ENCODE data around the gene SCN9A.
"Not testable (repeated sequence)": the region's sequence is repeated elsewhere in the genome, so short reads cannot be mapped to it uniquely, and the experiment has no call there.

SCN9A gene

GRCh38 chr2:166242309-166242708 is 133.4 kb downstream of the SCN9A start:
- DNase-seq (ENCODE audit: low read depth): no peak

DNA sequence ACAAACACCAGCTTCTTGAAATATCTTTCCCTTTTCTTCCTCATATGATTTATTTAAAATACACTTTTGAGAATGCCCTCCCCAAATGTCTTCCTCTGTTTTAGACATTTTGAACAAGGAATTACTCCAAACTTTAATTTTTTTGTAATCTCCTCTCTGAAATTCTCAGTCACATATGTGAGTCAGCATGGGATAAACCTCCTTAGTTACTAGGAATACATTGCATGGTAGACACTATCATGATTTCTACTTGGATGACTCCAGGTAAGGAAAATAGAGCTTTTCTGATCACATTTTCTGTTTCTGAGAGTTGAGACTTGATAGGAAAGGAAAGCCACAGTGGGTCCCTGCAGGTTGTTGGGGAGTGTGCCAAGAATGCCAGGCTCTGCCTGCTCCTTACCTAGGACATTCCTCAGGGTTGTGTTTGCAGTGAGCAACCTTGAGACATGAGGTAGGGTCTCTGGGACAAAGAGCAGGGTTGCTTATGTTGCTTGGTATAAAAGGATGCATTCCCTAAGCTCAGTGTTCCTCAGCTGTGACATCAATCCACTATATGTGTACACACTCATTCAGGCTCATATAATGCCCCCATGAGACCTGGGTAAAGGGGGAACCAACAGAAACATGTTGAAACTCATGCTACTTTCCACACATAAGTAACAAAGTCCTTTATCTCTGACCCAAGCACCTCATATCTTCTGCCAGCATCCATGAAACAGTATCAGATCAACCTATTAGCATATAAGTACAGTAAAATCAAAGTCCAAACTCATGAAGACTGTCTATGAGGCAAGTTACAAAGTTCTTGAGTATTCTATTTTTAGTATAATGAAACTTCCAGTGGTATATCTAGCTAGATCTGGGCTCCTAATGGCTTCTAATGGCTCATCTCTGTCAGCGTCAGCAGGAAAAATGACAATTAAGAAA is 135.1 kb downstream of the SCN9A start:
- no peak for DNase-seq (ENCODE audit: low read depth)

DNA sequence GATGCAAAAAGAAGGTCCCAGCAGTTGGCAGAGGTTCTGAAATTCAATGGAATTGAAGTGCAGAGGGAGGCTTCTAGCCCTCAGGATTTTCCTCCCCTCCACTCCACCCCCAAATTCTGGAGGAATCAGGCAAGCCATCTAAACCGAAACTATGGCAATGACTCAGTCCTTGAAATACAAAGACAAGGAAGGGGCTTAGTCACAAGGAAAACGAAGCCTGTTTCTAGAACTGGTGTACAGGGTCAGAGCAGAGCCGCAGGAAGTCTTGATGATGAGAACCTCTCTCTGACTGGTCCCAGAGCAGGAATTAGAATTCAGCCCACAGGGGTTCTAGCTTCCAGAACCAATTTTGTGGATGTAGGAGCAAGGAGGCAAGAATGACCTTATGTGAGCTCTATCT is 136.2 kb downstream of the SCN9A start:
- DNase-seq (ENCODE audit: low read depth): no peak

GRCh38 chr2:166238176-166238575 is 137.6 kb downstream of the SCN9A start:
- no peak for DNase-seq (ENCODE audit: low read depth)

- no peak for DNase-seq (ENCODE audit: low read depth)
These were observed 141.5 kb downstream of the SCN9A start for GRCh38 chr2:166234112-166234846.

DNA sequence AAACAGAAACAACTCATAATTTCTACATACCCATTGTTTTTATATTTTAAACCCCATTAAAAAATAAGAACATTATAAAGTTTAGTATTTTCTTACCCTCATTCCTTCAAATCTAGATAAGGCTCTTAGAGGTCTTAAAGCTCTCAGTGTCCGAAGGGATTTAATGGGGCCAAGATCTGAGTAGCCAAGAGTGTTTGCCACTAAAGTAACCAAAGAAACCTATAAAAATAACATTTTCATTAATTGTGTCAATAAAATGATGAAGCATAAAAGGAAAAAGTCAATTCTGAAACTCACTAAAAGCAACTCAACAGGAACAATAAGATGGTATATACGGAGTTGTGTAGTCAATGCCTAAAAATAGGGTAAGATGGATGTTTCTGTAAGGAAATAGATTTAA is 142.5 kb downstream of the SCN9A start:
- no peak for DNase-seq (ENCODE audit: low read depth)

- no peak for DNase-seq (ENCODE audit: low read depth)
These were observed 145.0 kb downstream of the SCN9A start for GRCh38 chr2:166230724-166231070.

GRCh38 chr2:166230024-166230723 is 145.6 kb downstream of the SCN9A start:
- DNase-seq (ENCODE audit: low read depth): no peak

GRCh38 chr2:166229678-166230023 is 146.1 kb downstream of the SCN9A start:
- DNase-seq (ENCODE audit: low read depth): no peak

DNA sequence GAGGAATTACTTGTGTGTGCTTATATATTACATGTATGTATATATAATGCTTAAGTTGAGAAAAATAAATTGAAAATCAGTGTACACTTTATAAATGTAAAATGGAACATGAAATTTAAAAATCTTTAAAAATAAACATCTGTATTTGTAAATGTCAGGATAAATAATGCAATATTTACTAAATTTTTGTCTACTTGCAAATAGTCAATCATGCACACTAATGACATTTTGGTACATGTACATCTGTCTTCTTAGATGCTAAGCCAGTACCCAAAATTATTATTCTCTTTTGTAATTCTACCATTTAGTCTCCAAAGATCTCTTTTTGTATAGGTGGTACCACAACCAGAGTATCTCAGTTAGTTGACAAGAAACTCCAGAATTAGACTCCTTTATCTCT is 151.5 kb downstream of the SCN9A start:
- DNase-seq (ENCODE audit: low read depth): no peak

GRCh38 chr2:166223298-166223697 is 152.4 kb downstream of the SCN9A start:
- no peak for DNase-seq (ENCODE audit: low read depth)

DNA sequence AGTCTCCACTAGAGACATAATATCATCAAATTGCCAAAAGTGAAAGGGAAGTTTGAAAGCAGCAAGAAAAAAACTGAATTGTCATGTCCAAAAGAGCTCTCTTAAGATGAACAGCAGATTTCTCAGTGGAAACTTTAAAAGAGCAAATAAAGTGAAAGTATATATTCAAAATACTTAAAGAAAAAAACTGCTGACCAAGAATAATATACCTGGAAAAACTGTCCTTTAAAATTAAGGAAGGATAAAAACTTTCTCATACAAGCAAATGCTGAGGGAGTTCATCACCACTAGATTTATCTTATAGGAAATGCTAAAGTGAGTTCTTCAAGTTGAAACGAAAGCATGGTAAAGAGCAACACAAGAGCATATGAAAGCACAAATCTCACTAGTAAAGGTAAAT is 164.7 kb downstream of the SCN9A start:
- DNase-seq (ENCODE audit: low read depth): no peak

DNA sequence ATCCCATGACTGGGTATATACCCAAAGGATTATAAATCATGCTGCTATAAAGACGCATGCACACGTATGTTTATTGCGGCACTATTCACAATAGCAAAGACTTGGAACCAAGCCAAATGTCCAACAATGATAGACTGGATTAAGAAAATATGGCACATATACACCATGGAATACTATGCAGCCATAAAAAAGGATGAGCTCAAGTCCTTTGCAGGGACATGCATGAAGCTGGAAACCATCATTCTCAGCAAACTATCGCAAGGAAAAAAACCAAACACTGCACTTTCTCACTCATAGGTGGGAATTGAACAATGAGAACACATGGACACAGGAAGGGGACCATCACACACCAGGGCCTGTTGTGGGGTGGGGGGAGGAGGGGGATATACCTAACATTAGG is 165.8 kb downstream of the SCN9A start:
- not testable (repeated sequence) for DNase-seq (ENCODE audit: low read depth)

DNA sequence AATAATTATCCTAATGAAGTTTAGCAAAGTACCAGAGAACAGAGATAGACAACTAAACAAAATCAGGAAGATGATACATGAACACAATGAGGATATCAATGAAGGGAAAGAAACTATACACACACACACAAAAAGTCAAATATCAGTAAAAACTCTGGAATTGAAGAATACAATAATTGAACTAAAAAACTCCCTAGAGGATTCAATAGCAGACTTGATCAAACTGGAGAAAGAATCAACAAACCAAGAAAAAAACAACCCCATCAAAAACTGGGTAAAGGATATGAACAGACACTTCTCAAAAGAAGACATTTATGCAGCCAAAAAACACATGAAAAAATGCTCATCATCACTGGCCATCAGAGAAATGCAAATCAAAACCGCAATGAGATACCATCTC is 166.4 kb downstream of the SCN9A start:
- not testable (repeated sequence) for DNase-seq (ENCODE audit: low read depth)

DNA sequence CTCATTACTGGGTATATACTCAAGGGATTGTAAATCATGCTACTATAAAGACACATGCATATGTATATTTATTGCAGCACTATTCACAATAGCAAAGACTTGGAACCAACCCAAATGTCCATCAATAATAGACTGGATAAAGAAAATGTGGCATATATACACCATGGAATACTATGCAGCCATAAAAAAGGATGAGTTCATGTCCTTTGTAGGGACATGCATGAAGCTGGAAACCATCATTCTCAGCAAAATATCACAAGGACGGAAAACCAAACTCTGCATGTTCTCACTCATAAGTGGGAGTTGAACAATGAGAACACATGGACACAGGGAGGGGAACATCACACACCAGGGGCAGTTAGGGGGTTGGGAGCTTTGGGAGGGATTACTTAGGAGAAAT is 169.6 kb downstream of the SCN9A start:
- not testable (repeated sequence) for DNase-seq (ENCODE audit: low read depth)

DNA sequence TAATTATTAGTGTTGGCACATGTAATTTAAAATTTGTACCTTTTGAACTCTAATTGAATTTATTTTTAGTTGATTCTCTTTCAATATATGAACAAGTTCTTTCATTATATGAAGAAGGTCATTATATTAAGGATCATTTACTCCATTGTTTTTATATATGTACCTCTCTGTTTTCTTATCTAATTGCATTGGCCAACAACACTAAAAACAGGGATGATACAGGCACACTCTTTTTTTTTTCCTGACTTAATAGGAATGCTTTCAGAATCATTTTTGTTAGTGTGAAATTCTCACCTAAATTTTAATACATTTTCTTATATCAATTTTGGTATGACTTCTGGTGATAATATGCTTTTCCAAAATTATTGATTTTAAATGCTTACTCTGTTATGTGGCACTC is 173.0 kb downstream of the SCN9A start:
- DNase-seq (ENCODE audit: low read depth): no peak

DNA sequence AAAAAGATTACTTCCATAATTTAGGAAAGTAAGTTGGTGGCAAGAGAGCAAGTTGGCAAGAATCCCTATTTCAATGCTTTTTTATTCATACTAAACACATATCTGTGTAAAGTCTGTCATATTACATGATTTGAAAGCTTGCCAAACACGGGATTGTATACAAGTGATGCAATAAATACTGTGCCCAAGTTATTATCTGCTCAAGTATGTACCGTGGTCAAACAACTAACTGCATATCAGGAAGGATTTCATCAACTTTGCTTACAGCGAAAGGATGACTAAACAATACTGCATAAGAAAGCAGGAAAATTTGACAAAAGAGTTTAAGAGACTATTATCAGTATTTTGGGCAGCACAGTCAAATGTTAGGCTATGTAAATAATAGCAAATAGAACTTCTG is 178.3 kb downstream of the SCN9A start:
- DNase-seq (ENCODE audit: low read depth): no peak

DNA sequence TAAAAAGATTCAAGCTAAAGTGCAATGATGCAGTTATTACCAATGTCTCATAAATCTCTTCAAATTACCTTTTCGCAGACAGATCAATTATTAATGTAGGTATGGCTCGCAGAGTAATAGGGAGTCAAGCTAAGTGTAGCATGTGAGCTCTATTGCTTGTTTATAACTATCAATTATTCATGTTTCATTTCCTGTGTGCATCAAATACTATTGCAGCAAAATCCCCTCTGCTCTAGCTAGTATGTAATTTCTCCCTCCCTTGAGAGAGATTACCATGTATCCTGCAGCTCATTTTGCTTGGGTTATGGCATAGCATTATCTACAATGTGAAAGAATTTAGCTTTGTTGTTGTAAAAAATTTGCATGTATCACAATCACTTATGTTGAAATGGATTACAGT is 182.3 kb downstream of the SCN9A start:
- no peak for DNase-seq (ENCODE audit: low read depth)

DNA sequence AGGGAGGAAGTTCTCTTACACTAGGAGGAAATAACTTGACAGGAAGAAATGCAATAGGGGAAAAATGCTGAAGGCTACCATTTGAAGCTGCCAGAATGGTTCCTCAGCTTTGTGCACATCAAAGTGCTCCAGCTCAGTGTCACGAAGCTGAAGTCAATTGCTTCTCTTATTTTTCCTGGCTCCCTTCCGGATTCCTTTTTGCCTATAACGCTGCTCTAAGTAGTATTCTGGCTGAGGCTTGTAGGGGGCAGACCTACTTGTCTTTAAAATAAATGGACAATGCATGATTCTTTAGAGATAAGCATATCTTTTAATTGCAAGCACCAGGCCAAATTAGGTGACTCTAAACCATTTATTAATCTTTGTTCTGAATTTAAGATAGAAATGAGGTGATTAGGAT is 187.7 kb downstream of the SCN9A start:
- DNase-seq (ENCODE audit: low read depth): no peak

DNA sequence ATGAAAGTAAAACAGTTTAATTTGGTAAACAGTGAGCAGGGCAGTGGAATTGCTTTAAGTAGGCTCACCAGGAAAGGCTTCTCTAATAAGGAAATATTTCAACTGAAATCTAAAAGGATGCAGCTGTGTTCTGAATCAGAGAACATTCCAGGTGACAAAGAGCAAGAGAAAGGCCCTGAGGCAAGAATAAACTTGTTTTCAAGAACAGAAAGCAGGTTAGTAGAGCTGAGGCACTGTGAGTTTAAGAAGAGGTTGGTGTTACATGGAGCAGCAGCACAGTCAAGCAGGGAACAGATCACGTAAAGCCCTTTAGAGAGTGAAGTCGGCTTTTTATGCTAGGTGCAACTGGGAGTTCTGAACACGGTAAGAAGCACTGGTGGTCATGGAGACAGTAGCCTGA is 191.0 kb downstream of the SCN9A start:
- no peak for DNase-seq (ENCODE audit: low read depth)

DNA sequence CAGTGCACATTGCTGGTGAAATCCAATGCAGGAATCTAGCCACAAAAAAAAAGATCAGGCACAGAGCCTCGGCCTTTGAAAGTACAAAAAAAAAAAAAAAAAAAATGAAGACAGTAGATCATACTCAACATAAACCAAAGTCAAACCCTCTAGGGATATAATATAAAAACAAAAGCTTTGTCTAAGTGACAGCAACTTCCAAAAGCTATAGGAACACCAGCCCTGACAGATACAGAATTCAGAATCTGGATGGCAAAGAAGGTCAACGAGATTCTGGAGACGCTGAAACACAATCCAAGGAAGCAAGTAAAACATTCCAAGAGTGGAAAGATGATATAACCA is 194.0 kb downstream of the SCN9A start:
- no peak for DNase-seq (ENCODE audit: low read depth)

- DNase-seq (ENCODE audit: low read depth): no peak
These were observed 194.6 kb downstream of the SCN9A start for GRCh38 chr2:166180951-166181812.

Data from stimulated activated CD4-positive, alpha-beta T cell treated with anti-CD3 and anti-CD28 coated beads, Interleukin-2, amount 100 ng/mL, for 4 hours (primary cell).